ENCODE measurements around the gene ZNF341.

GRCh38 chr20:33730946-33731692 is 677 bp upstream of the ZNF341 start:
- TF ChIP-seq POLR2A (IDR thresholded peaks at IDR 0.05; ENCODE audit: low read depth, low read length) (no peak), POLR2AphosphoS5 (IDR thresholded peaks at IDR 0.05; ENCODE audit: low read depth, low read length) (no peak), TAF1 (IDR thresholded peaks at IDR 0.05; ENCODE audit: borderline replicate concordance, low read depth, low read length) (no peak)

Data from GM12892 (cell line).